A673 (cell line): ENCODE results near the gene STAG1. TPM values are rescaled to one million over a fixed set of nuclear protein-coding genes. Genes with fewer than 3 reads are reported as not detected.
"Not testable (repeated sequence)": the region's sequence is repeated elsewhere in the genome, so short reads cannot be mapped to it uniquely, and the experiment has no call there.

Source experiments
- BruUV-seq: library from RNA; stranded (reverse); fragments of 400-500 nt; replicated peaks from 2 replicates; lab custom pipeline; 2021; lab: Mats Ljungman, UMichigan
- CTCF ChIA-PET: fragments of 300-600 bp; sonication (Branson Sonifier 250); formaldehyde crosslinking; loops from one replicate; lab custom pipeline; 2022; ENCODE audit warnings: antibody characterized with exemption; lab: Charles Lee
- POLR2A ChIA-PET: fragments of 300-600 bp; sonication (Branson Sonifier 250); formaldehyde crosslinking; loops from one replicate; lab custom pipeline; 2022; ENCODE audit warnings: antibody characterized with exemption; ENCODE audit not compliant: low non-redundant PET; lab: Charles Lee
- DNase-seq: peaks from one replicate; pipeline ENCODE4 v3.0.0-alpha.2; 2015; ENCODE audit warnings: low spot score
- H3K27ac ChIP-seq: fragments of 200-600 bp; sonication (generic); 2 replicates; pipeline ENCODE4 v1.5.1; 2016; ENCODE audit warnings: mixed run types, low read depth, mild to moderate bottlenecking, mixed read lengths, antibody characterized with exemption, low read length; ENCODE audit not compliant: poor library complexity, severe bottlenecking
- H3K27me3 ChIP-seq: fragments of 200-600 bp; sonication (generic); replicated peaks from 2 replicates; pipeline ENCODE4 v1.6.1; 2017; ENCODE audit warnings: mixed run types, low read depth, mild to moderate bottlenecking, mixed read lengths, antibody characterized with exemption, low read length; ENCODE audit not compliant: insufficient read depth, poor library complexity
- H3K36me3 ChIP-seq: fragments of 200-600 bp; sonication (generic); 2 replicates; pipeline ENCODE4 v1.6.1; 2016; ENCODE audit warnings: mixed run types, mild to moderate bottlenecking, mixed read lengths, antibody characterized with exemption, low read length; ENCODE audit not compliant: insufficient read depth, poor library complexity, severe bottlenecking
- H3K4me1 ChIP-seq: fragments of 200-600 bp; sonication (generic); 2 replicates; pipeline ENCODE4 v1.6.1; 2017; ENCODE audit warnings: mixed run types, mild to moderate bottlenecking, mixed read lengths, antibody characterized with exemption, low read length; ENCODE audit not compliant: insufficient read depth, poor library complexity, severe bottlenecking
- H3K4me3 ChIP-seq: fragments of 200-600 bp; sonication (generic); 2 replicates; pipeline ENCODE4 v1.5.1; 2016; ENCODE audit warnings: low read depth, mixed run types, mild to moderate bottlenecking, mixed read lengths, low read length; ENCODE audit not compliant: poor library complexity, severe bottlenecking
- H3K9me3 ChIP-seq: fragments of 200-600 bp; sonication (generic); 2 replicates; pipeline ENCODE4 v1.6.1; 2016; ENCODE audit warnings: mixed run types, low read depth, mild to moderate bottlenecking, mixed read lengths, antibody characterized with exemption, low read length; ENCODE audit not compliant: poor library complexity, severe bottlenecking
- EZH2 ChIP-seq: fragments of 200-600 bp; sonication (generic); IDR thresholded peaks from 2 replicates; pipeline ENCODE4 v1.6.1; 2017; ENCODE audit warnings: borderline replicate concordance, low read depth, mild to moderate bottlenecking, mixed read lengths, antibody characterized with exemption, low read length; ENCODE audit not compliant: poor library complexity, severe bottlenecking
- intact Hi-C: fragments of 100-400 bp; cut with micrococcal nuclease; formaldehyde crosslinking; loops from one replicate; pipeline ENCODE4 v1.10.0; 2022; ENCODE audit not compliant: unreplicated experiment
- total RNA-seq: library from RNA; stranded (reverse); gene quantifications from 2 replicates; pipeline ENCODE4 v1.2.3, GENCODE V29; 2021
- TF ChIP-seq, protein P1 (sequence below): fragments of 300-800, 200-600 bp; sonication (generic); conservative IDR thresholded peaks from 2 replicates; pipeline ENCODE4 v1.5.1; 2017; ENCODE audit warnings: low read depth, mild to moderate bottlenecking, antibody characterized with exemption, low read length, moderate library complexity, mixed read lengths

The STAG1 gene
- total RNA-seq, 1 experiment from 2014 or later = 47.4 TPM

- BruUV-seq = no TSS peak
- DNase-seq = no peak
- Histone ChIP-seq H3K27me3 (no peaks in the 10 kb centered on the region), H3K4me1 (no peaks in the 10 kb centered on the region), H3K36me3 (peaks cover 27% of the 10 kb centered on the region), H3K27ac (no peak overlapping the region), H3K9me3 (no peaks in the 10 kb centered on the region), H3K4me3 (no peak overlapping the region)
- ChIA-PET CTCF (no interaction called here), POLR2A (no interaction called here)
- TF ChIP-seq, protein P1, sequence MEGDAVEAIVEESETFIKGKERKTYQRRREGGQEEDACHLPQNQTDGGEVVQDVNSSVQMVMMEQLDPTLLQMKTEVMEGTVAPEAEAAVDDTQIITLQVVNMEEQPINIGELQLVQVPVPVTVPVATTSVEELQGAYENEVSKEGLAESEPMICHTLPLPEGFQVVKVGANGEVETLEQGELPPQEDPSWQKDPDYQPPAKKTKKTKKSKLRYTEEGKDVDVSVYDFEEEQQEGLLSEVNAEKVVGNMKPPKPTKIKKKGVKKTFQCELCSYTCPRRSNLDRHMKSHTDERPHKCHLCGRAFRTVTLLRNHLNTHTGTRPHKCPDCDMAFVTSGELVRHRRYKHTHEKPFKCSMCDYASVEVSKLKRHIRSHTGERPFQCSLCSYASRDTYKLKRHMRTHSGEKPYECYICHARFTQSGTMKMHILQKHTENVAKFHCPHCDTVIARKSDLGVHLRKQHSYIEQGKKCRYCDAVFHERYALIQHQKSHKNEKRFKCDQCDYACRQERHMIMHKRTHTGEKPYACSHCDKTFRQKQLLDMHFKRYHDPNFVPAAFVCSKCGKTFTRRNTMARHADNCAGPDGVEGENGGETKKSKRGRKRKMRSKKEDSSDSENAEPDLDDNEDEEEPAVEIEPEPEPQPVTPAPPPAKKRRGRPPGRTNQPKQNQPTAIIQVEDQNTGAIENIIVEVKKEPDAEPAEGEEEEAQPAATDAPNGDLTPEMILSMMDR = no peak
- no peak for TF ChIP-seq EZH2
- intact Hi-C loops = no loop called here
These were observed 415.7 kb downstream of the STAG1 start for GRCh38 chr3:136336329-136337100.

- H3K27ac ChIP-seq, DNase-seq, H3K27me3 ChIP-seq, H3K4me1 ChIP-seq, BruUV-seq, CTCF ChIA-PET, intact Hi-C loops, H3K9me3 ChIP-seq, H3K4me3 ChIP-seq, POLR2A ChIA-PET: not testable (repeated sequence)
- peaks cover 27% of the 10 kb centered on the region for H3K36me3 ChIP-seq
These were observed 417.5 kb downstream of the STAG1 start for GRCh38 chr3:136334726-136335125.

DNA sequence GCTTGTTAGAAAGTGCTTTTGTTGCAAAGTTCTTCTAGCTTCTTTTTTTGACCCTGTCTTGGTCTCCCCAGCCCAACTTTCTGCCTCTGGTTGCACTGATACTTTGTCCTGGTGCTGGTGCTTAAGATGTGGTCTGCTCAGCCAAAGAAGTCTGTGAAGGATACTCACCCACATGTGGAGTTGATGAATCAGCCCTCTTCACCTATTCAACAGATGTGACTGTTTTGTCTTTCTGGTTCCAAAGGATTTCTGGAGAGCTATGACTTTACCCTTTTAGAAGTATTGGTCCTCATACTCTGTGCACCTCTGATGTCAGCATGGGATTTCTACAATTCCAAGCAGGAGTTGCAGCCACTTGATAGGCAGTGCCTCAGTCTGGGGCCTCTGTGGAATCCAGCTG lies 418.0 kb downstream of the STAG1 start:
- Histone ChIP-seq H3K9me3 (no peaks in the 10 kb centered on the region), H3K4me3 (no peak overlapping the region), H3K36me3 (peaks cover 27% of the 10 kb centered on the region), H3K27me3 (no peaks in the 10 kb centered on the region), H3K4me1 (no peaks in the 10 kb centered on the region), H3K27ac (no peak overlapping the region)
- ChIA-PET CTCF (no interaction called here), POLR2A (no interaction called here)
- TF ChIP-seq EZH2 = no peak
- TF ChIP-seq, protein P1 = no peak
- no TSS peak for BruUV-seq
- no peak for DNase-seq
- intact Hi-C loops = no loop called here

DNA sequence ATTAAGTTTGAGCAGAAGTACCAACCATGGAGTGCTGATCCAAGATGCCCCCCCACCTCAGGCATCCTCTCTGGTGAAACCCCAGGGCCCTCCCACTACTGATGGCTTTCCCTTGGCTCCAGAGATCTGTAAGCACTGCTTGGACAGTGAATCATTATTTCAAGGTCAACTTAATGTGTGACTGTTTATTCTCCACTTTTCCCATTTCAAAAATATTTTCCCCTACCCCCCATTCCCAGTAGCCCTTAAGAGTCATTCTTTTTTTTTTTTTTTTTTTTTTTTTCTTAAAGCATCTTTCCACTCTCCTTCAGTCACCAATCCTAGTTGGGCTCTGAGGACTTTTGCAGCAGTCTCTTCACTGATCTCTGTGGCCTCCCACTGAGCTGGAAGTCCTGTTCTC lies 419.4 kb downstream of the STAG1 start:
- no peaks in the 10 kb centered on the region for H3K27me3 ChIP-seq
- CTCF ChIA-PET = no interaction called here
- TF ChIP-seq, protein P1 = no peak
- TF ChIP-seq EZH2 = no peak
- peaks cover 24% of the 10 kb centered on the region for H3K36me3 ChIP-seq
- BruUV-seq = no TSS peak
- DNase-seq = no peak
- no peak overlapping the region for H3K27ac ChIP-seq
- H3K4me3 ChIP-seq = no peak overlapping the region
- H3K9me3 ChIP-seq = no peaks in the 10 kb centered on the region
- POLR2A ChIA-PET = no interaction called here
- no peaks in the 10 kb centered on the region for H3K4me1 ChIP-seq
- intact Hi-C loops = no loop called here
